ENCODE data around the gene AASS. TPM values are rescaled to one million over a fixed set of nuclear protein-coding genes. Genes with fewer than 3 reads are reported as not detected.
A peak's percentile ranks its signal among the peaks of the same experiment; 100 is the strongest.

Gene AASS
- polyA plus RNA-seq, 6 donors from 2014 or later, result 2.4 to 4.1 (median 3.3) TPM; not detected in 1

DNA sequence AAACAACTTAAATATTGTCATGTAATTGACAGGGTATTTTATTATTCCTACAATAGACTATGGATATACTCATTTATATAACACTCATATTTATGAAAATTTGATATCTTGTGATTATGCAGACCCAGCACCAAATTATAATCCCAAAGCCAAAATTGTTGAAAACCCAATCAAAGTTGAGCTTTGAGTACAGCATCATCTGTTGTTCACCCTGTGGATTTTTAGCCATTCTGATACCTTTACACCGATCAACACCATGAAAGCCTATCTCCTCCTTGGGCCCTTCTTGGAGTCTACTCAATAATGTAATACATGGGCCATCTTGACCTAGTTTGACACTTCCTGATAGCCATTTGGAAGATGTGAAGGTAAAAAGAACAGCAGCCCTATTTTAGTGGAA is 49.5 kb downstream of the AASS start:
- Mint-ChIP-seq H3K4me3 (no peak overlapping the region), H3K27me3 (no peaks in the 10 kb centered on the region)
- ATAC-seq (ENCODE audit: low read depth in 2 of 2), result no peak

DNA sequence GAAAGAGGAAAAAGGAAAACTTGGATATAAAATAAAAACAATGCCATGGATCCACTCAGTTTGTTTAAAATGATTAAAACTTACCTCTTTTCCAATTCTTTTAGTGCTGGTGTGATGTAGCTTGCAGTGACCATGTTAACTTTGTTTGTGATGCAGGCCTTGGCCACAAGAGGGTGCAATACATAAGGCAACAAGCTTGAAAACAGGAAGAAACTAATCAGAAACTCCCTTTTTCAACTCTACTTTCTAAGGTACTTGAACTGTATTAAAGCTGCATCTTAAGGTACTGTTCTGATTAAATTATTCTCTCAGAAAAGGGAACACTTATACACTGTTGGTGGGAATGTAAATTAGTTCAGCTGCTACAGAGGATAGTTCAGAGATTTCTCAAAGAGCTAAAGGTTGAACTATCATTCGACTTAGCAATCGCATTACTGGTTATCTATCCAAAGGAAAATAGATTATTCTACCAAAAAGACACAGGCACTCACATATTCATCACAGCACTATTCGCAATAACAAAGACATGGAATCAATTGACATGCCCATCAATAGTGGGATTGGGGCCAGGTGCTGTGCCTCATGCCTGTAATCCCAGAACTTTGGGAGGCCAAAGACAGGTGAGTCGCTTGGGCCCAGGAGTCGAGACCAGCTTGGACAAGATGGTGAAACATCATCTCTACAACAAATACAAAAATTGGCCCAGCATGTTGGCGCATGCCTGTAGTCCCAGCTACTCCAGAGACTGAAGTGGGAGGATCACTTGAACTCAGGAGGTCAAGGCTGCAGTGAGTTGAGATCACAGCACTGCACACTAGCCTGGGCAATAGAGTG is 50.9 kb downstream of the AASS start:
- Mint-ChIP-seq H3K27ac (peak overlapping the region in 4 of 6 donors; percentile 36 to 67 (median 51)), H3K4me3 (no peak overlapping the region), H3K27me3 (no peaks in the 10 kb centered on the region), H3K9me3 (no peaks in the 10 kb centered on the region), H3K36me3 (peaks cover 0 to 6% of the 10 kb centered on the region in 2 donors), H3K4me1 (peaks cover 5 to 6% (median 5%) of the 10 kb centered on the region in 3 donors)
- ATAC-seq (ENCODE audit: low read depth in 2 of 2), result peak; percentile 94 to 97
- DNase-seq, result peak; percentile 71

More for the DNA sequence above, 49.5 kb downstream of the AASS start:
- DNase-seq, result no peak
- Mint-ChIP-seq H3K36me3 (peaks cover 0 to 4% of the 10 kb centered on the region in 2 donors), H3K9me3 (no peaks in the 10 kb centered on the region), H3K27ac (peak overlapping the region in 1 of 6 donors; percentile 36), H3K4me1 (peaks cover 5 to 6% (median 5%) of the 10 kb centered on the region in 3 donors)

DNA sequence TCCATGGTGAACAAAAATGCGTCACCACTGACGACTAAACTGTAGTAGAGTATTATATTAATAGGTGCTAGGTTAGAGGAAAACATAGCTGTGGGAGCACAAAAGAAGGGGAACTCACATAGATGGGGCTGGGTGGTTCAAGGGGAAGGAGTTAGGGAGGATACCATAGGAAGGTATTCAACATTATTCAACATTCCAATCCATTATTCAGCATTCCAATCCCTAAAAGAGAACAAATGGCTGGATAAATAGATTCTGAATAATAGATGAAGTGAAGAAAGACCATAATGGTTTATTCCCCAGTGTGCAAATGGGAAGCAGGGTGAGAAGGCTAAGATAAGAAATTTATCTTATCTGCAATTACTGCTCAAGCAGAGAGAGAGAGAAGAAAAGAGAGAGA is 61.4 kb downstream of the AASS start:
- ATAC-seq (ENCODE audit: low read depth in 2 of 2), result no peak
- H3K4me1 Mint-ChIP-seq, result no peaks in the 10 kb centered on the region

DNA sequence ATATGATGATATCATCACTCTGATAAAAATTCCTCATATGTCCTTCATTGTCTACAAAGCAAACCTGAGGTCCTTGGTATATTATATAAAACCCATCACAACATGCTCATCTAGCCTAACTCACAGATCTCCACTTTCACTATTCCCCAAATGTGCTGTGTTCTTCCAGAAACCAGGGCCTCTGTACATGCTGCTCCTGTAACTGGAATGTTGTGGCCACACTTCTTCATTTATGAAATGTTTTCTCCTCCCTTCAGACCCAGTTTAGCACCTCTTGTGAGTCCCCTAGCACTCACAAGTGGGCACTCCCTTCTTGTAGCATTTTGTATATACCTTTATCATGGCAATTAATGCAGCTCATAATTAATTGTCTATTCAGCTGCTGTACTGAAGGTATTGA is 61.9 kb downstream of the AASS start:
- ATAC-seq (ENCODE audit: low read depth in 2 of 2) (no peak), DNase-seq (no peak)
- Mint-ChIP-seq H3K4me1 (no peaks in the 10 kb centered on the region), H3K4me3 (no peak overlapping the region), H3K27me3 (no peaks in the 10 kb centered on the region), H3K36me3 (peaks cover 15 to 37% of the 10 kb centered on the region in 2 donors), H3K9me3 (no peaks in the 10 kb centered on the region), H3K27ac (no peak overlapping the region)

More for the DNA sequence above, 61.4 kb downstream of the AASS start:
- Mint-ChIP-seq H3K9me3 (no peaks in the 10 kb centered on the region), H3K4me3 (no peak overlapping the region), H3K36me3 (peaks cover 15 to 33% of the 10 kb centered on the region in 2 donors), H3K27me3 (no peaks in the 10 kb centered on the region), H3K27ac (no peak overlapping the region)
- no peak for DNase-seq

DNA sequence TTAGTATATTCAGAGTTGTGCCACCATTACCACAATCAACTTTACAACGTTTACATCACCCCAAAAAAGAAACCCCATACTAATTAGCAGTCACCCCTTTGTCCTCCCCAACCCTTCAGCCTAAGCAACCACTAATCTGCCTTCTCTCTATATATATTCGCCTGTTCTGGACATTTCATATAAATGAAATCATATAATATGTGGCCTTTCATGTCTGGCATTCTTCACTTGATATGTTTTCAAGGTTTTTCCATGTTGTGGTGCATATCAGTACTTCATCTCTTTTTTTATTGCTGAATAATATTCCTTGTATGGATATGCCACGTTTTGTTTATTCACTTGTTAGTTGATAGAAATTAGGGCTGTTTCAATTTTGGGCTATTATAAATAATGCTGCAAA is 70.4 kb downstream of the AASS start:
- H3K36me3 Mint-ChIP-seq, result peaks cover 13 to 29% of the 10 kb centered on the region in 2 donors
- H3K4me3 Mint-ChIP-seq, result no peak overlapping the region
- H3K27ac Mint-ChIP-seq, result no peak overlapping the region
- H3K27me3 Mint-ChIP-seq, result no peaks in the 10 kb centered on the region
- no peak for ATAC-seq (ENCODE audit: low read depth in 2 of 2)
- no peaks in the 10 kb centered on the region for H3K4me1 Mint-ChIP-seq
- no peak for DNase-seq
- H3K9me3 Mint-ChIP-seq, result peaks cover 0 to 5% (median 0%) of the 10 kb centered on the region in 7 donors

DNA sequence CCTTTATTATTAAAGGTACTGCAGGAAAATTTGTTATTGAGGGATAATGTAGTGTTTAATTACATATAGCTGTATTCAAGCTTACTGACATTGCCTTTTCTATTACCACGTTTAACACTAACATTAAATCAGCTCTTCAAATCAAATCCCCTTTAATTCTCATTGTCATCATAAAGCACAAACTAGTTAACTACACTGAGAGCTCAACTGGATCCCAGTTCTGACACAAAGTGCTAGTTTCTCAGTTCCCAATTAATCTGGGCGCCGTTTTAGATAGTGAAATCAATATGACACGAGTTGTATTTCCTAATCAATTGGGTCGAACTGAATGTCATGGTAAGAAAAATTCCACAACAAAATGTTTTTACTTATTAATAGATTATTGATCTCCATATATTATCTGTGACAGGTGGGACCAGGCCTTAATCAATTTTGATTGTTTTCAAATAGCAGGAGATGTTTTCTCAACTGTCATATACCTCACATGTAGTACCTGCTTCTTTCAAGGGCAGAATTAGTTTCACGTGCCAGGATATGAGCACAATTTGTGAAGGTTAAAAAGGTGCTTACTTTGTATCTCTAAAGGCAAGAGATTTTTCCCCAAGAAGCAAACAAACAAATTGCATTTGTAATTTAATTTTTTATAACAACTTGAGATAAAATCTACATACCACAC is 71.0 kb downstream of the AASS start:
- H3K4me3 Mint-ChIP-seq, result no peak overlapping the region
- ATAC-seq (ENCODE audit: low read depth in 2 of 2), result no peak
- no peak for DNase-seq
- H3K36me3 Mint-ChIP-seq, result peaks cover 8 to 25% of the 10 kb centered on the region in 2 donors
- no peaks in the 10 kb centered on the region for H3K4me1 Mint-ChIP-seq
- peaks cover 0 to 3% (median 0%) of the 10 kb centered on the region in 3 donors for H3K27me3 Mint-ChIP-seq
- H3K9me3 Mint-ChIP-seq, result peaks cover 0 to 5% (median 0%) of the 10 kb centered on the region in 7 donors
- H3K27ac Mint-ChIP-seq, result no peak overlapping the region

DNA sequence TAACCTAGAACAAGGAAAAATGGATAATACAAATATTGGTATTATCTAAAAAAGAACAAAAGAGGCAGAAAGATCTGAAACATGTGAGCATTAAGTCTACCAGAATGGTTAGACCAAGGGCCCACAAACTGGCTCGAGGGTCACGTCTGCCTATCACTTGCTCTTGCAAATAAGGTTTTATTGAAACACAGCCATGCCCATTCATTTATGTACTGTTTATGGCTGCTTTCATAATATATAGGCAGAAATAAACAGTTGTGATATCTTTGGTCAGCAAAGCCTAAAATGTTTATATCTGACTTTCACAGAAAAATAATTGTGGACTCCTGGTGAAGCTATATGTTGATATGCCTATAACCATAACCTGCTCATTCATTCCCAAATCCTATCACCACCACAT is 71.8 kb downstream of the AASS start:
- Mint-ChIP-seq H3K4me3 (no peak overlapping the region), H3K9me3 (peaks cover 0 to 5% (median 0%) of the 10 kb centered on the region in 7 donors), H3K4me1 (no peaks in the 10 kb centered on the region), H3K27ac (no peak overlapping the region), H3K27me3 (peaks cover 0 to 6% (median 0%) of the 10 kb centered on the region in 3 donors), H3K36me3 (peaks cover 8 to 17% of the 10 kb centered on the region in 2 donors)
- DNase-seq, result no peak
- no peak for ATAC-seq (ENCODE audit: low read depth in 2 of 2)

DNA sequence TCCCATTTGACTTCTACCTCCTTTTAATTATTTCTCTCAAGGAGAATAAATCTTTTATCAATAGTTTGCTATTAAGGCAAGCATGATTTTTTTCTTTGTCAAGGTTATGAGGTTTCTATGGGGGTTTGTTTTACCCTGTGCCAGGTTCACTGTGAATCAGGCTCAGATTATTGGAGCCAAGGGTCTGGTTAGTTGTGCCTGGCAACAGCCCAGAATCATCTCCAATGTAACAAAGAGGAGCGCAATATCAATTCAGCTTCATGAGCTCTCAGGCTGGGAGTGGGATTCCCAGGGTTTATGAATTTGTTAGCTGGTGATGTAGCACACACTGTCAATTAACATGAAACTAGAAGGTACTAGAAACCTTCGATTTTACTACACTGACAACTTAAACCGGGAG is 73.2 kb downstream of the AASS start:
- H3K4me1 Mint-ChIP-seq, result no peaks in the 10 kb centered on the region
- H3K9me3 Mint-ChIP-seq, result peaks cover 0 to 5% (median 0%) of the 10 kb centered on the region in 7 donors
- H3K27me3 Mint-ChIP-seq, result peaks cover 0 to 6% (median 0%) of the 10 kb centered on the region in 3 donors
- no peak overlapping the region for H3K4me3 Mint-ChIP-seq
- peaks cover 5 to 8% of the 10 kb centered on the region in 2 donors for H3K36me3 Mint-ChIP-seq
- no peak for DNase-seq
- peak overlapping the region in 1 of 6 donors; percentile 88 for H3K27ac Mint-ChIP-seq
- ATAC-seq (ENCODE audit: low read depth in 2 of 2), result no peak

DNA sequence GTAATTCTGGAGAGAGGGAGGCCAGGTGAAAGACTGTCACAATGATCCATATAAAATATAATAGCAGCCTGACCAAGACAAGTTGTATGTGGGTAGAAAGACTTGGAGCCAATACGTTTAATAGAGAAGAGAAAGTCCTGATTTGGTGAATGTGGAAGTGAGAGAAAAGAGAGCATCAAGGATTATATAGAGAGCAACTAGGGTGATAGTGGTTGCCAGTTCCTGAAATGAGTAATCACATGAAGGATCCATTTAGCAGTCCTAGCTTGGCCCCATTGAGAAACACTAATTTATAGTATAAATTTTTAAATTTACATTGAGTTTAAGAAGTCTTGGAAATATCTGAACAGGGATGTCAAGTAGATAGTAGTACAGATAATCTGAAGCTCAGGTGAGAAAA is 74.0 kb downstream of the AASS start:
- no peak overlapping the region for H3K4me3 Mint-ChIP-seq
- H3K27ac Mint-ChIP-seq, result no peak overlapping the region

DNA sequence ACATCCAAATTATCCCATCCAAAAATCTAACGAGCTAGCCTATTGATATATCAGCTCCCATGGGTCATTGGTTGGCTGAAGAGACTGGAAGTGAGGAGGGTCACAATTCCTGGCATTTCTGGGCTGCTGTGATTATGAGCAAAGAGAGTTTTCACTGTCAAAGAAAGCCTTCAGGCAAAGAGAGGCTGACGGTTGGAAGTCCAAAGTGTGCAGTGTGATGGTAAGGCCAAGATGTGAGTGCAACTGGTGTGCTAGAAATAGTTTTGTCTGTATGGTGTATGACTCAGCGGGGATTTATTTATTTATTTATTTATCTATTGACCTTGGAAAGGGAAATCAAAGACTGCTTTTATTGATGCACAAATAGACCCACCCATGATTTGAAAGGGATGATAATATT is 75.0 kb downstream of the AASS start:
- H3K36me3 Mint-ChIP-seq, result no peaks in the 10 kb centered on the region
- H3K4me1 Mint-ChIP-seq, result no peaks in the 10 kb centered on the region
- H3K9me3 Mint-ChIP-seq, result no peaks in the 10 kb centered on the region
- ATAC-seq (ENCODE audit: low read depth in 2 of 2) (no peak), DNase-seq (no peak)
- no peak overlapping the region for H3K4me3 Mint-ChIP-seq
- peaks cover 0 to 8% (median 6%) of the 10 kb centered on the region in 3 donors for H3K27me3 Mint-ChIP-seq
- H3K27ac Mint-ChIP-seq, result no peak overlapping the region

More for the DNA sequence above, 74.0 kb downstream of the AASS start:
- H3K4me1 Mint-ChIP-seq, result no peaks in the 10 kb centered on the region
- peaks cover 0 to under 1% (median 0%) of the 10 kb centered on the region in 7 donors for H3K9me3 Mint-ChIP-seq
- ATAC-seq (ENCODE audit: low read depth in 2 of 2) (no peak), DNase-seq (no peak)
- peaks cover 0 to 2% of the 10 kb centered on the region in 2 donors for H3K36me3 Mint-ChIP-seq
- H3K27me3 Mint-ChIP-seq, result peaks cover 0 to 6% (median 4%) of the 10 kb centered on the region in 3 donors

DNA sequence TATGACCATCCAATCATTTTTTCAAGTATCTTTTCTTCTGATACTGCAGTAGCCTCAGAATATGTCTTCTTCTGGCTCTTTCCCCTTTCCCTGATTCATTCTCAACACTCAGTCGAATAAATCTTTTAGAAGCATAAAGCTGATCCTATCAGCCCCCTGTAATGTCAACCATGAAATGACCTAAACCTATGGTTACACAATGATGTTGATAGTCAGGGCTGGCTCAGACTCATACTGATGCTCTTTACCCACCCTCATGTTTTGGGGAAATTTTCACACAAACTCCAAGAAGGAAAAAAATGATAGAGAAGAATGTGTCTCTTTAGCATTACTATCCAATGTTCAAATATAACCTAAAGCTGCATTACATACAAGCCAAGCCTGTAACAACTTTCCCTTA is 76.0 kb downstream of the AASS start:
- Mint-ChIP-seq H3K4me1 (no peaks in the 10 kb centered on the region), H3K27ac (no peak overlapping the region)

DNA sequence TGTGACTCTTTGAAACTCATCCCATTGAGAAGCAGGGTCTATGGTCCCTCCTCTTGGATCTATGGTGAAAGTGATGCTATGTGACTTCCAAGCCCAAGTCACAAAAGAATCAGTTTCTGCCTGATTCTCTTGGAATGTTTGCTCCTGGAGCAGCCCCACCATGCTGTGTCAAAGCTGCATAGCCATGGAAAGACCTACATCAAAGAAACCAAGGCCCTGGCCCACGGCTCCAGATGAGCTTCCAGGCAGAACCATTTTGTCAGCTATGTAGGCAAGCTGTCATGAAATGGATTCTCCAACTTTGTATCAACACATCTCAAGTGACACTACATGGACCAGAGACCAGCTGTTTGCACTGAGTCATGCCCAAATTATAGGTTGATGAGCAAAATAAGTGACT is 77.0 kb downstream of the AASS start:
- Mint-ChIP-seq H3K9me3 (no peaks in the 10 kb centered on the region), H3K27ac (no peak overlapping the region), H3K27me3 (peaks cover 0 to 8% (median 6%) of the 10 kb centered on the region in 3 donors), H3K4me1 (no peaks in the 10 kb centered on the region), H3K4me3 (peak overlapping the region in 1 of 8 donors; percentile 2), H3K36me3 (no peaks in the 10 kb centered on the region)
- ATAC-seq (ENCODE audit: low read depth in 2 of 2), result no peak
- no peak for DNase-seq

More for the DNA sequence above, 76.0 kb downstream of the AASS start:
- no peaks in the 10 kb centered on the region for H3K9me3 Mint-ChIP-seq
- H3K36me3 Mint-ChIP-seq, result no peaks in the 10 kb centered on the region
- ATAC-seq (ENCODE audit: low read depth in 2 of 2) (no peak), DNase-seq (no peak)
- no peak overlapping the region for H3K4me3 Mint-ChIP-seq
- H3K27me3 Mint-ChIP-seq, result peaks cover 0 to 8% (median 6%) of the 10 kb centered on the region in 3 donors

DNA sequence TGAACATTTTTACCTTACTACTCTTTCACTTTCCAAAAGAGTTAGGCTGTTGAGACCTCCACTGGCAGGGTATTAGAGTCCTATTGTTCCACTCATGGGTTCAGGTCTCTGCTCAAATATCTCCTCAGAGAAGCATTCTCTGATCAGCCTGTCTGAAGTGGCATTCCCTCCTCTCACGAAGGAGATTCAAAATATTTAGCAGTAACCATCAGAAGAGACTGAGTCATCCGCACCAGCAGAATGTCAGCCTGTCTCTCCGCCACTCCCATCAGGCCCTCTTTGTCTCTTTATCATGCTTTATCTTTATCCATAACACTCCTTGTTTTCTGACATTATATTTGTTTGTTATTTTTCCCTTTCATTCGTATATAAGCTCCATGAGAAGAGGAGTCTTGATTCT is 79.1 kb downstream of the AASS start:
- no peak for DNase-seq
- no peak for ATAC-seq (ENCODE audit: low read depth in 2 of 2)
- H3K4me1 Mint-ChIP-seq, result no peaks in the 10 kb centered on the region
- no peak overlapping the region for H3K27ac Mint-ChIP-seq
- peaks cover 0 to 8% (median 6%) of the 10 kb centered on the region in 3 donors for H3K27me3 Mint-ChIP-seq
- no peaks in the 10 kb centered on the region for H3K9me3 Mint-ChIP-seq
- H3K36me3 Mint-ChIP-seq, result no peaks in the 10 kb centered on the region
- H3K4me3 Mint-ChIP-seq, result no peak overlapping the region

DNA sequence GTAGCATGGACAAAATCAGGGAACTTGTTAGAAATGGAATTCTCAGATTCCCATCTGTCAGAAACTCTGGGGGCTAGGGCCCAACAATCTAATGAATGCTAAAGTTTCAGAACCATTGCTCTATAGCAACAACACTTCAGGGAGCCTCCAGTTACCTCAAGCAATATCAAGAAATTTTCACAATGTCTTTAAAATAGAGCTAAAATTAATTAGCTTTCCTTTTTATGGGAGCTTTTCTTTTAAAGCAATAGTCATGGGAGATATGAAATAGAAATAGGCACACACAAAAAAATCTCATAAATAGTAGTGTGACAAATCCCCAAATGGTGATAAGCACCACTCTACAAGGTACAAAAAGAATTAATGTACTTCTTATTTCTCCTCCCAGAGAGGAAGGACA is 80.9 kb downstream of the AASS start:
- Mint-ChIP-seq H3K36me3 (no peaks in the 10 kb centered on the region), H3K27ac (no peak overlapping the region), H3K27me3 (peaks cover 0 to 8% (median 3%) of the 10 kb centered on the region in 3 donors), H3K4me3 (no peak overlapping the region), H3K9me3 (no peaks in the 10 kb centered on the region), H3K4me1 (no peaks in the 10 kb centered on the region)
- no peak for ATAC-seq (ENCODE audit: low read depth in 2 of 2)
- no peak for DNase-seq
